Neural cell (in vitro differentiated cells): ENCODE measurements around the gene KCNAB2. TPM values are rescaled to one million over a fixed set of nuclear protein-coding genes. Genes with fewer than 3 reads are reported as not detected.

Experiments
- H2AFZ ChIP-seq: fragments of 200-600, 300-800 bp; sonication (generic), shearing (Covaris generic); 2 replicates; pipeline ENCODE4 v1.6.0; 2014; ENCODE audit warnings: low read depth, mild to moderate bottlenecking, antibody characterized with exemption, low read length, moderate library complexity
- H3F3A ChIP-seq: fragments of 200-600 bp; shearing (Covaris generic); 2 replicates; pipeline ENCODE4 v1.6.1; 2016; ENCODE audit warnings: mild to moderate bottlenecking, moderate library complexity, mixed read lengths, antibody characterized with exemption, low read length; ENCODE audit not compliant: insufficient read depth, poor library complexity, severe bottlenecking
- H3K27ac ChIP-seq: fragments of 200-600, 300-800 bp; sonication (generic), shearing (Covaris generic); 2 replicates; pipeline ENCODE4 v1.5.1; 2014; ENCODE audit warnings: mild to moderate bottlenecking, low read length, moderate library complexity
- H3K27me3 ChIP-seq: fragments of 300-800, 200-600 bp; sonication (generic), shearing (Covaris generic); 2 replicates; pipeline ENCODE4 v1.6.0; 2014; ENCODE audit warnings: mild to moderate bottlenecking, low read depth, low read length, moderate library complexity; ENCODE audit not compliant: insufficient read depth
- H3K36me3 ChIP-seq: fragments of 300-800, 200-600 bp; sonication (generic), shearing (Covaris generic); 2 replicates; pipeline ENCODE4 v1.5.1; 2014; ENCODE audit warnings: mild to moderate bottlenecking, antibody characterized with exemption, low read length, moderate library complexity; ENCODE audit not compliant: insufficient read depth
- H3K4me2 ChIP-seq: fragments of 300-800, 200-600 bp; sonication (generic), shearing (Covaris generic); 2 replicates; pipeline ENCODE4 v1.6.0; 2014; ENCODE audit warnings: mild to moderate bottlenecking, low read length
- H3K4me3 ChIP-seq: fragments of 300-800, 200-600 bp; sonication (generic), shearing (Covaris generic); 2 replicates; pipeline ENCODE4 v1.5.1; 2014; ENCODE audit warnings: mild to moderate bottlenecking, low read length, moderate library complexity
- H3K79me2 ChIP-seq: fragments of 200-600 bp; shearing (Covaris generic); replicated peaks from 2 replicates; pipeline ENCODE4 v1.6.0; 2014; ENCODE audit warnings: mild to moderate bottlenecking, low read length, moderate library complexity; ENCODE audit not compliant: insufficient read depth
- H3K9ac ChIP-seq: fragments of 300-800, 200-600 bp; sonication (generic), shearing (Covaris generic); 2 replicates; pipeline ENCODE4 v1.6.1; 2016; ENCODE audit warnings: mild to moderate bottlenecking, low read length, mixed read lengths
- H3K9me2 ChIP-seq: fragments of 200-600 bp; shearing (Covaris generic); 2 replicates; pipeline ENCODE4 v1.6.1; 2016; ENCODE audit warnings: mild to moderate bottlenecking, low read length, mixed read lengths; ENCODE audit not compliant: insufficient read depth
- H3K9me3 ChIP-seq: fragments of 200-600, 300-800 bp; sonication (generic), shearing (Covaris generic); 2 replicates; pipeline ENCODE4 v1.6.1; 2016; ENCODE audit warnings: mild to moderate bottlenecking, mixed run types, low read length, moderate library complexity, mixed read lengths
- H4K20me1 ChIP-seq: fragments of 200-600 bp; shearing (Covaris generic); 2 replicates; pipeline ENCODE4 v1.6.1; 2016; ENCODE audit warnings: mild to moderate bottlenecking, mixed run types; ENCODE audit not compliant: insufficient read depth
- EP300 ChIP-seq: fragments of 450-650 bp; conservative IDR thresholded peaks from 2 replicates; pipeline ENCODE4 v1.6.1; 2014; ENCODE audit warnings: antibody characterized with exemption, mild to moderate bottlenecking, moderate library complexity; ENCODE audit not compliant: poor library complexity, severe bottlenecking
- EZH2 ChIP-seq: fragments of 200-600, 300-800 bp; shearing (Covaris generic), sonication (generic); IDR thresholded peaks from 2 replicates; pipeline ENCODE4 v1.6.1; 2014; ENCODE audit warnings: antibody characterized with exemption, low read length, borderline replicate concordance, mild to moderate bottlenecking; ENCODE audit not compliant: insufficient read depth, poor library complexity, severe bottlenecking
- MXI1 ChIP-seq: fragments of 450-650 bp; conservative IDR thresholded peaks from 2 replicates; pipeline ENCODE4 v1.6.1; 2014; ENCODE audit warnings: antibody characterized with exemption, mild to moderate bottlenecking; ENCODE audit not compliant: poor library complexity, severe bottlenecking
- POLR2AphosphoS5 ChIP-seq: IDR thresholded peaks from 2 replicates; pipeline ENCODE4 v1.6.1; 2012
- RAD21 ChIP-seq: fragments of 450-650 bp; conservative IDR thresholded peaks from 2 replicates; pipeline ENCODE4 v1.6.1; 2014; ENCODE audit warnings: antibody characterized with exemption, mild to moderate bottlenecking, moderate library complexity
- SMC3 ChIP-seq: fragments of 450-650 bp; conservative IDR thresholded peaks from 2 replicates; pipeline ENCODE4 v1.6.1; 2014; ENCODE audit warnings: antibody characterized with exemption, mild to moderate bottlenecking, moderate library complexity; ENCODE audit not compliant: poor library complexity
- TAF1 ChIP-seq: IDR thresholded peaks from 2 replicates; pipeline ENCODE4 v1.6.1; 2012; ENCODE audit warnings: low read depth
- polyA plus RNA-seq: library from polyadenylated mRNA; depleted of rRNA; stranded (reverse); fragments of >200 nt; gene quantifications from 2 replicates; pipeline ENCODE4 v1.2.3, GENCODE V29; 2014
- TF ChIP-seq, protein P1 (sequence below): IDR thresholded peaks from 2 replicates; pipeline ENCODE4 v1.6.1; 2012; ENCODE audit warnings: borderline replicate concordance
- TF ChIP-seq, protein P2 (sequence below): fragments of 450-650 bp; IDR thresholded peaks from 2 replicates; pipeline ENCODE4 v1.5.1; 2014; ENCODE audit warnings: antibody characterized with exemption, mild to moderate bottlenecking, moderate library complexity; ENCODE audit not compliant: poor library complexity, severe bottlenecking

KCNAB2 gene
- polyA plus RNA-seq, 1 donor from 2014 or later = 11.7 TPM

DNA sequence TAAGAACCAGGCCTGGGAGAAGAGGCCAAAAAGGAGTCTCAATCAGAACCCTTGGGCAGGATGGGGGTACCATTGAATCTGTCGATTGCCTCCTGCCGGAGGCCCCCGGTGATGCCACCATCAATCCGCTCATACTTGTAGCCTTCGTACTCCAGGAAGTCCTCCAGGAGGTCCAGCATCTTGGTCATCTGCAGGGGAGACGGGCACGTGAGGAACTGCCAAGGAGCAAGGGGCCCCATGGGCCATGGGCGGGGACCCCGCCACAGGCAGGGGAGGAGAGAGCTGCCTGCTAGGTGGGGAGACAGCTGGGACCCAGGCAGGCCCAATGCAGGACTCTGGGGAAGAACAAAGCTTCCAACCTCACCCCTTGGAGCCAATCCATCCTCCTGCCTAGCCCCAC is 85.9 kb downstream of the KCNAB2 start:
- Histone ChIP-seq H3K79me2 (no peaks in the 10 kb centered on the region), H3K9me2 (no peaks in the 10 kb centered on the region), H4K20me1 (no peaks in the 10 kb centered on the region), H3K27me3 (no peaks in the 10 kb centered on the region), H2AFZ (no peak overlapping the region), H3K4me3 (no peak overlapping the region), H3K4me2 (no peak overlapping the region), H3K9ac (no peak overlapping the region), H3K36me3 (no peaks in the 10 kb centered on the region), H3K27ac (no peak overlapping the region), H3K9me3 (no peaks in the 10 kb centered on the region), H3F3A (no peaks in the 10 kb centered on the region)
- TF ChIP-seq, protein P1, sequence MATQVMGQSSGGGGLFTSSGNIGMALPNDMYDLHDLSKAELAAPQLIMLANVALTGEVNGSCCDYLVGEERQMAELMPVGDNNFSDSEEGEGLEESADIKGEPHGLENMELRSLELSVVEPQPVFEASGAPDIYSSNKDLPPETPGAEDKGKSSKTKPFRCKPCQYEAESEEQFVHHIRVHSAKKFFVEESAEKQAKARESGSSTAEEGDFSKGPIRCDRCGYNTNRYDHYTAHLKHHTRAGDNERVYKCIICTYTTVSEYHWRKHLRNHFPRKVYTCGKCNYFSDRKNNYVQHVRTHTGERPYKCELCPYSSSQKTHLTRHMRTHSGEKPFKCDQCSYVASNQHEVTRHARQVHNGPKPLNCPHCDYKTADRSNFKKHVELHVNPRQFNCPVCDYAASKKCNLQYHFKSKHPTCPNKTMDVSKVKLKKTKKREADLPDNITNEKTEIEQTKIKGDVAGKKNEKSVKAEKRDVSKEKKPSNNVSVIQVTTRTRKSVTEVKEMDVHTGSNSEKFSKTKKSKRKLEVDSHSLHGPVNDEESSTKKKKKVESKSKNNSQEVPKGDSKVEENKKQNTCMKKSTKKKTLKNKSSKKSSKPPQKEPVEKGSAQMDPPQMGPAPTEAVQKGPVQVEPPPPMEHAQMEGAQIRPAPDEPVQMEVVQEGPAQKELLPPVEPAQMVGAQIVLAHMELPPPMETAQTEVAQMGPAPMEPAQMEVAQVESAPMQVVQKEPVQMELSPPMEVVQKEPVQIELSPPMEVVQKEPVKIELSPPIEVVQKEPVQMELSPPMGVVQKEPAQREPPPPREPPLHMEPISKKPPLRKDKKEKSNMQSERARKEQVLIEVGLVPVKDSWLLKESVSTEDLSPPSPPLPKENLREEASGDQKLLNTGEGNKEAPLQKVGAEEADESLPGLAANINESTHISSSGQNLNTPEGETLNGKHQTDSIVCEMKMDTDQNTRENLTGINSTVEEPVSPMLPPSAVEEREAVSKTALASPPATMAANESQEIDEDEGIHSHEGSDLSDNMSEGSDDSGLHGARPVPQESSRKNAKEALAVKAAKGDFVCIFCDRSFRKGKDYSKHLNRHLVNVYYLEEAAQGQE = no peak
- TF ChIP-seq EP300 (no peak), POLR2AphosphoS5 (no peak), MXI1 (no peak), SMC3 (no peak), TAF1 (no peak), RAD21 (no peak), EZH2 (no peak)
- TF ChIP-seq, protein P2, sequence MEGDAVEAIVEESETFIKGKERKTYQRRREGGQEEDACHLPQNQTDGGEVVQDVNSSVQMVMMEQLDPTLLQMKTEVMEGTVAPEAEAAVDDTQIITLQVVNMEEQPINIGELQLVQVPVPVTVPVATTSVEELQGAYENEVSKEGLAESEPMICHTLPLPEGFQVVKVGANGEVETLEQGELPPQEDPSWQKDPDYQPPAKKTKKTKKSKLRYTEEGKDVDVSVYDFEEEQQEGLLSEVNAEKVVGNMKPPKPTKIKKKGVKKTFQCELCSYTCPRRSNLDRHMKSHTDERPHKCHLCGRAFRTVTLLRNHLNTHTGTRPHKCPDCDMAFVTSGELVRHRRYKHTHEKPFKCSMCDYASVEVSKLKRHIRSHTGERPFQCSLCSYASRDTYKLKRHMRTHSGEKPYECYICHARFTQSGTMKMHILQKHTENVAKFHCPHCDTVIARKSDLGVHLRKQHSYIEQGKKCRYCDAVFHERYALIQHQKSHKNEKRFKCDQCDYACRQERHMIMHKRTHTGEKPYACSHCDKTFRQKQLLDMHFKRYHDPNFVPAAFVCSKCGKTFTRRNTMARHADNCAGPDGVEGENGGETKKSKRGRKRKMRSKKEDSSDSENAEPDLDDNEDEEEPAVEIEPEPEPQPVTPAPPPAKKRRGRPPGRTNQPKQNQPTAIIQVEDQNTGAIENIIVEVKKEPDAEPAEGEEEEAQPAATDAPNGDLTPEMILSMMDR = no peak

DNA sequence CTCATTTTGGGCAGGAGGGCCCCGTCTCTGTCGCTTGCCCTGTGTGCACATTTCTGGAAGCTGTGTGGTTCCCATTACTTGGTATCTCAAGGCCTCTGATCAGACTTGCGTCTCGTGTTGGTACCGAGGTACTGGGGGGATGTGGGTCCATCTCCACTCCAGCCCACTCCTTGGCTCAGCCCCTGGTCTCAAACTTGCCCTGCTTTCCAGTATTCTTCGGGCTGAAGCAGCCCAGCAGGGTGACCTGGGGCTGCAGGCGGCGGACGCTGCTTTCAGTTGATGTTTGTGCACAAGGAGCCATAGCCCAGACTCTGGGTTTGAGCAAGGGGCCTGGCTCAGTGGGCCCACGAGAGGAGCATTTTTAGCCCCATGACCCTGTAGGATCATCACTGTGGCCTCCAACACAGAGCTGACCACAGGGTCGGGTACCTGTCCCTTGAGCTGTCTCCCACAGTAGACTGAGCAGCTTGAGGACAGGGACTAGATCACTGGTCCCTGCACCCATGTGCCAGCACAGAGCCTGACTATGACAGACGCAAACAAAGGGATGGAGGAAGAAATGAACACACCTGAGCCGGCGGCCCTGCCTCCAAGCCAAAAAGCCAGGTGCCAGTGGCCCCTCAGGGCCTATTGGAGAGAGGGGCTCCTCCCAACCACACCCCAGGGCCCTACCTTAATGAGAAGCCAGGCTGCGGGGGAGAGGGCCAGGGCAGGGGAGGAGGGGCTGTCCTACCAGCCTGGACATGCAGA is 87.6 kb downstream of the KCNAB2 start:
- no peaks in the 10 kb centered on the region for H3F3A ChIP-seq
- no peak overlapping the region for H3K27ac ChIP-seq
- no peak overlapping the region for H3K4me2 ChIP-seq
- H3K9me2 ChIP-seq = no peaks in the 10 kb centered on the region
- no peaks in the 10 kb centered on the region for H3K27me3 ChIP-seq
- no peak overlapping the region for H3K9ac ChIP-seq
- H4K20me1 ChIP-seq = no peaks in the 10 kb centered on the region
- no peak overlapping the region for H2AFZ ChIP-seq
- H3K79me2 ChIP-seq = no peaks in the 10 kb centered on the region
- H3K36me3 ChIP-seq = no peaks in the 10 kb centered on the region
- TF ChIP-seq RAD21 (no peak), SMC3 (no peak), EZH2 (no peak), MXI1 (no peak)
- no peak overlapping the region for H3K4me3 ChIP-seq
- H3K9me3 ChIP-seq = no peaks in the 10 kb centered on the region
